Measurements from ENCODE around the gene ZNF653. TPM values are rescaled to one million over a fixed set of nuclear protein-coding genes. Genes with fewer than 3 reads are reported as not detected.

ZNF653 gene
- total and polyA plus RNA-seq, 2 of the 8 experiments (the other 6 are each of a cell fraction or from before 2014, with no cell fraction given), result 7.0 to 7.9 TPM

GRCh38 chr19:11447347-11448262 is 58.0 kb downstream of the ZNF653 start:
- Histone ChIP-seq H3K4me1 (replicated peaks in 1 of 4; ENCODE audit: control insufficient read depth in 3 of 4, insufficient read depth in 4 of 4, low read length in 3 of 4) (peaks cover 2 to 7% (median 5%) of the 10 kb centered on the region in 4 experiments; a peak in 6 of 7 replicates), H2BK12ac (ENCODE audit: low read depth, low read length) (no peak overlapping the region), H3K9me3 (ENCODE audit: insufficient read depth in 2 of 2, low read depth in 1 of 2, low read length in 1 of 2) (no peaks in the 10 kb centered on the region), H2BK20ac (ENCODE audit: low read length) (no peak overlapping the region), H2AK5ac (ENCODE audit: low read depth, low read length) (no peak overlapping the region), H3K79me1 (ENCODE audit: low read depth, low read length) (no peaks in the 10 kb centered on the region), H3K4me2 (ENCODE audit: insufficient read depth in 1 of 2, low read depth in 2 of 2, low read length in 2 of 2) (no peak overlapping the region), H3K4ac (replicated peaks; ENCODE audit: insufficient read length, low read depth, low read length) (no peak overlapping the region), H2BK15ac (ENCODE audit: low read length) (no peak overlapping the region), H4K8ac (ENCODE audit: extremely low read depth, insufficient read depth, low read length) (no peak overlapping the region; the same call in 1 of the 2 replicates), H3K79me2 (ENCODE audit: control insufficient read depth in 1 of 2, insufficient read depth in 2 of 2, low read length in 2 of 2) (no peaks in the 10 kb centered on the region), H3K14ac (ENCODE audit: insufficient read length) (no peak overlapping the region), H3K56ac (replicated peaks; ENCODE audit: insufficient read length, low read depth, low read length) (no peak overlapping the region), H3K36me3 (ENCODE audit: control insufficient read depth in 2 of 4, insufficient read depth in 4 of 4, low read length in 3 of 4) (peaks cover 11 to 47% (median 35%) of the 10 kb centered on the region in 4 experiments; a peak in 7 of 8 replicates), H3K23ac (ENCODE audit: insufficient read length) (no peak overlapping the region), H4K5ac (ENCODE audit: insufficient read length, low read depth, low read length) (no peak overlapping the region), H2BK120ac (replicated peaks; ENCODE audit: low read depth, low read length) (no peak overlapping the region), H3K18ac (ENCODE audit: extremely low read depth, low read length) (no peak overlapping the region), H4K20me1 (replicated peaks in 1 of 2; ENCODE audit: control insufficient read depth in 1 of 2, insufficient read depth in 2 of 2, low read length in 2 of 2) (peaks cover 7 to 20% of the 10 kb centered on the region in 2 experiments), H3K9ac (replicated peaks in 1 of 4; ENCODE audit: extremely low read depth in 1 of 4, low read depth in 3 of 4, low read length in 3 of 4) (no peak overlapping the region), H3K27me3 (replicated peaks in 1 of 4; ENCODE audit: control insufficient read depth in 3 of 4, extremely low read depth in 1 of 4, insufficient read depth in 3 of 4, low read length in 3 of 4) (no peaks in the 10 kb centered on the region), H3K4me3 (ENCODE audit: extremely low read depth in 1 of 4, insufficient read depth in 2 of 4, low read depth in 3 of 4, low read length in 4 of 4) (no peak overlapping the region), H4K91ac (replicated peaks; ENCODE audit: insufficient read length, low read length) (no peak overlapping the region), H3K23me2 (ENCODE audit: low read depth, low read length) (no peaks in the 10 kb centered on the region), H2AFZ (ENCODE audit: low read length) (no peak overlapping the region), H2BK5ac (ENCODE audit: low read depth, low read length) (no peak overlapping the region), H3K27ac (ENCODE audit: low read depth, low read length) (no peak overlapping the region)
- ChIA-PET CTCF (ENCODE audit: partially characterized antibody) (interaction anchor here (0.6 to 3.0 kb wide), 17 partner anchors 9 to 166 kb away, joined by 3 to 18 read pairs (median 4); partner anchors contain the start of gene SWSAP1), POLR2A (ENCODE audit: partially characterized antibody) (interaction anchor here (1.0 to 3.3 kb wide), 6 partner anchors 10 to 128 kb away, joined by 3 to 14 read pairs (median 3); partner anchors contain the start of genes EPOR and SWSAP1)
- DNase-seq (ENCODE audit: low read depth in 1 of 2, low spot score in 2 of 2) (no peak), FAIRE-seq (no peak)
- WGBS, 2 experiments (ENCODE audit: extremely low coverage in 1 of 2, insufficient coverage in 1 of 2, insufficient read length in 1 of 2, insufficient replicate concordance in 2 of 2, low coverage in 1 of 2, low lambda C conversion rate in 2 of 2, missing lambda C conversion rate in 1 of 2), result 92% methylated on average over 34 of the region's 35 CpGs; no CpG with 5 or more reads in 1 of the 2 experiments
- TF ChIP-seq HDAC6 (IDR thresholded peaks at IDR 0.05; ENCODE audit: low read depth, low read length) (no peak), POLR2AphosphoS5 (IDR thresholded peaks at IDR 0.05; ENCODE audit: low read depth, low read length) (0 out of 2 replicates have a peak, but pooled peaks have one; percentile 10), POLR2A (IDR thresholded peaks at IDR 0.05; ENCODE audit: control extremely low read depth in 1 of 2, low read depth in 2 of 2, low read length in 2 of 2) (0 out of 3 replicates have a peak, but pooled peaks of 1 of the 2 experiments have one; percentile 8)
